Kidney tubule cell (primary cell): Measurements from ENCODE around the gene POGZ.
"Not testable (repeated sequence)": the region's sequence is repeated elsewhere in the genome, so short reads cannot be mapped to it uniquely, and the experiment has no call there.

Source experiments
- DNase-seq: peaks from one replicate; pipeline ENCODE4 v3.0.0-alpha.2; 2018; ENCODE audit warnings: low spot score

Gene POGZ

GRCh38 chr1:151478140-151478812 lies 19.0 kb upstream of the POGZ start:
- DNase-seq, result no peak

- DNase-seq, result no peak
Measured at GRCh38 chr1:151477066-151477465, 17.8 kb upstream of the POGZ start.

GRCh38 chr1:151476083-151476482 lies 16.8 kb upstream of the POGZ start:
- DNase-seq, result peak; percentile 39

- peak; percentile 70 for DNase-seq
Measured at GRCh38 chr1:151475175-151475574, 15.9 kb upstream of the POGZ start.

GRCh38 chr1:151474745-151475144 lies 15.5 kb upstream of the POGZ start:
- no peak for DNase-seq

GRCh38 chr1:151472856-151473731 lies 13.8 kb upstream of the POGZ start:
- peak; percentile 41 for DNase-seq

GRCh38 chr1:151465026-151465425 lies 5.7 kb upstream of the POGZ start:
- DNase-seq, result no peak

GRCh38 chr1:151461694-151462093 lies 2.4 kb upstream of the POGZ start:
- no peak for DNase-seq

- peak; percentile 75 for DNase-seq
Measured at GRCh38 chr1:151458802-151459330, 428 bp downstream of the POGZ start.

- peak; percentile 78 for DNase-seq
Measured at GRCh38 chr1:151457911-151458801, 1.1 kb downstream of the POGZ start.

- DNase-seq, result no peak
Measured at GRCh38 chr1:151455966-151456365, 3.3 kb downstream of the POGZ start.

- DNase-seq, result no peak
Measured at GRCh38 chr1:151455231-151455630, 4.1 kb downstream of the POGZ start.

- DNase-seq, result no peak
Measured at GRCh38 chr1:151447696-151448095, 11.6 kb downstream of the POGZ start.

GRCh38 chr1:151444783-151445177 lies 14.5 kb downstream of the POGZ start:
- peak; percentile 9 for DNase-seq

- DNase-seq, result peak; percentile 80
Measured at GRCh38 chr1:151443846-151444782, 15.2 kb downstream of the POGZ start.

GRCh38 chr1:151437396-151437795 lies 21.9 kb downstream of the POGZ start:
- DNase-seq, result not testable (repeated sequence)

GRCh38 chr1:151436985-151437384 lies 22.3 kb downstream of the POGZ start:
- DNase-seq, result no peak

GRCh38 chr1:151435174-151435573 lies 24.1 kb downstream of the POGZ start:
- DNase-seq, result no peak

- not testable (repeated sequence) for DNase-seq
Measured at GRCh38 chr1:151433827-151434226, 25.5 kb downstream of the POGZ start.

GRCh38 chr1:151428068-151428467 lies 31.2 kb downstream of the POGZ start:
- no peak for DNase-seq

- no peak for DNase-seq
Measured at GRCh38 chr1:151425103-151425502, 34.2 kb downstream of the POGZ start.
